ENCODE measurements around the gene KCTD5. TPM values are rescaled to one million over a fixed set of nuclear protein-coding genes. Genes with fewer than 3 reads are reported as not detected.

KCTD5 gene
- total and polyA plus RNA-seq, 9 of the 15 experiments (the other 6 are each of a cell fraction or from before 2014, with no cell fraction given) = 0.73 to 58.3 (median 32.3) TPM

- TF ChIP-seq TOE1 (IDR thresholded peaks at IDR 0.05; ENCODE audit: borderline replicate concordance) (peak; percentile 88), TOE1 (CRISPR knock-in tag; IDR thresholded peaks at IDR 0.05; ENCODE audit: borderline replicate concordance, low read depth) (peak; percentile 74; the same call in 1 of the 2 replicates), NCOA1 (IDR thresholded peaks at IDR 0.05; ENCODE audit: low read depth) (peak; percentile 99), NR3C1 (CRISPR knock-in tag; IDR thresholded peaks at IDR 0.05) (peak; percentile 49; the same call in 1 of the 2 replicates), ZEB2 (IDR thresholded peaks at IDR 0.05) (peak; percentile 95), FIP1L1 (IDR thresholded peaks at IDR 0.05; ENCODE audit: low read depth, low read length, poor library complexity, severe bottlenecking) (peak; percentile 86), ATF3 (IDR thresholded peaks at IDR 0.05) (no peak), ATF3 (CRISPR knock-in tag; conservative IDR thresholded peaks at IDR 0.05) (peak; percentile 64; the same call in 1 of the 2 replicates), RBFOX2 (IDR thresholded peaks at IDR 0.05; ENCODE audit: low read depth, low read length) (peak; percentile 97), ZNF165 (CRISPR knock-in tag; IDR thresholded peaks at IDR 0.05; ENCODE audit: borderline replicate concordance) (no peak), MAX (CRISPR knock-in tag; IDR thresholded peaks at IDR 0.05) (peak; percentile 96), FOSL1 (tag; conservative IDR thresholded peaks at IDR 0.05) (peak; percentile 63; the same call in 1 of the 2 replicates), NFRKB (IDR thresholded peaks at IDR 0.05; ENCODE audit: low read depth) (peak; percentile 91), PTBP1 (IDR thresholded peaks at IDR 0.05; ENCODE audit: low read depth, low read length) (no peak), ZNF764 (CRISPR knock-in tag; IDR thresholded peaks at IDR 0.05; ENCODE audit: low read depth) (no peak), U2AF2 (optimal IDR thresholded peaks at IDR 0.05; ENCODE audit: low read depth, low read length) (no peak), ETS1 (conservative IDR thresholded peaks at IDR 0.05; ENCODE audit: control insufficient read depth, low read depth, low read length) (peak; percentile 91), PRMT5 (CRISPR knock-in tag; IDR thresholded peaks at IDR 0.05) (no peak), NR2F6 (CRISPR knock-in tag; IDR thresholded peaks at IDR 0.05) (no peak), ZNF695 (CRISPR knock-in tag; IDR thresholded peaks at IDR 0.05) (no peak), PRPF4 (IDR thresholded peaks at IDR 0.05; ENCODE audit: insufficient read depth, low read depth, low read length, poor library complexity, severe bottlenecking) (no peak), STAT5A (IDR thresholded peaks at IDR 0.05; ENCODE audit: borderline replicate concordance, low read length) (no peak), ZNF584 (CRISPR knock-in tag; IDR thresholded peaks at IDR 0.05; ENCODE audit: low read depth) (no peak)
- TF ChIP-seq, protein P1, sequence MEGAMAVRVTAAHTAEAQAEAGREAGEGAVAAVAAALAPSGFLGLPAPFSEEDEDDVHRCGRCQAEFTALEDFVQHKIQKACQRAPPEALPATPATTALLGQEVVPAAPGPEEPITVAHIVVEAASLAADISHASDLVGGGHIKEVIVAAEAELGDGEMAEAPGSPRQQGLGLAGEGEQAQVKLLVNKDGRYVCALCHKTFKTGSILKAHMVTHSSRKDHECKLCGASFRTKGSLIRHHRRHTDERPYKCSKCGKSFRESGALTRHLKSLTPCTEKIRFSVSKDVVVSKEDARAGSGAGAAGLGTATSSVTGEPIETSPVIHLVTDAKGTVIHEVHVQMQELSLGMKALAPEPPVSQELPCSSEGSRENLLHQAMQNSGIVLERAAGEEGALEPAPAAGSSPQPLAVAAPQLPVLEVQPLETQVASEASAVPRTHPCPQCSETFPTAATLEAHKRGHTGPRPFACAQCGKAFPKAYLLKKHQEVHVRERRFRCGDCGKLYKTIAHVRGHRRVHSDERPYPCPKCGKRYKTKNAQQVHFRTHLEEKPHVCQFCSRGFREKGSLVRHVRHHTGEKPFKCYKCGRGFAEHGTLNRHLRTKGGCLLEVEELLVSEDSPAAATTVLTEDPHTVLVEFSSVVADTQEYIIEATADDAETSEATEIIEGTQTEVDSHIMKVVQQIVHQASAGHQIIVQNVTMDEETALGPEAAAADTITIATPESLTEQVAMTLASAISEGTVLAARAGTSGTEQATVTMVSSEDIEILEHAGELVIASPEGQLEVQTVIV (CRISPR knock-in tag; IDR thresholded peaks at IDR 0.05; ENCODE audit: borderline replicate concordance) = no peak
Observed at GRCh38 chr16:2682209-2683021, at the start of gene KCTD5 (continued).
